GM12878 (cell line): Measurements from ENCODE around the gene SERPINB8. TPM values are rescaled to one million over a fixed set of nuclear protein-coding genes. Genes with fewer than 3 reads are reported as not detected.

Source experiments
- ATAC-seq: fragments of 200-7000 bp; cut with Tn5 transposase; 3 replicates; pipeline ENCODE4 v1.9.1; 2020; ENCODE audit warnings: mild to moderate bottlenecking, moderate library complexity
- BruUV-seq: library from RNA; stranded (reverse); fragments of 400-500 nt; replicated peaks from 2 replicates; lab custom pipeline; 2021; lab: Mats Ljungman, UMichigan
- CTCF ChIA-PET: fragments of 300-600 bp; sonication (Branson Sonifier 250); formaldehyde crosslinking; extraction: SDS; loops from one replicate; lab custom pipeline; 2021; ENCODE audit warnings: inconsistent platforms; lab: Yijun Ruan, JAX
- POLR2A ChIA-PET: fragments of 350-600 bp; formaldehyde crosslinking; extraction: SDS; loops from one replicate; lab custom pipeline; 2021; ENCODE audit warnings: inconsistent platforms; lab: Charles Lee
- RAD21 ChIA-PET: fragments of 300-600 bp; sonication (Branson Sonifier 250); formaldehyde crosslinking; loops from one replicate; lab custom pipeline; 2023; ENCODE audit warnings: antibody characterized with exemption; ENCODE audit not compliant: unreplicated experiment; lab: Charles Lee
- SMC1A ChIA-PET: fragments of 300-600 bp; sonication (Branson Sonifier 250); formaldehyde crosslinking; loops from one replicate; lab custom pipeline; 2023; ENCODE audit not compliant: unreplicated experiment, uncharacterized antibody; lab: Charles Lee
- DNase-seq: peaks from one replicate; pipeline ENCODE4 v3.0.0-alpha.2; 2011; ENCODE audit warnings: low read depth, low spot score
- FAIRE-seq: peaks from 3 replicates; lab custom pipeline; 2011; peaks lifted over from hg19 to GRCh38; lab: Jason Lieb, UNC
- H2AFZ ChIP-seq: 2 replicates; pipeline ENCODE4 v1.6.0; 2011; ENCODE audit warnings: low read depth, low read length, control low read depth; ENCODE audit not compliant: control insufficient read depth
- H3K27ac ChIP-seq: 2 replicates; pipeline ENCODE4 v1.5.1; 2011; ENCODE audit warnings: control low read depth; ENCODE audit not compliant: control insufficient read depth, insufficient read depth
- H3K27me3 ChIP-seq, 2 experiments: replicated peaks in 1 of 2; 2 replicates each; pipeline versions ENCODE4 v1.6.0 to v1.6.1; 2011; ENCODE audit warnings: low read length in 1 of 2; ENCODE audit not compliant: control insufficient read depth in 2 of 2, insufficient read depth in 2 of 2
- H3K36me3 ChIP-seq, 2 experiments: 2 replicates each; pipeline ENCODE4 v1.5.1; 2011; ENCODE audit warnings: low read length in 1 of 2; ENCODE audit not compliant: control insufficient read depth in 2 of 2, insufficient read depth in 2 of 2
- H3K4me1 ChIP-seq: 2 replicates; pipeline ENCODE4 v1.6.1; 2011; ENCODE audit warnings: mild to moderate bottlenecking, low read length, moderate library complexity, mixed read lengths; ENCODE audit not compliant: control insufficient read depth, insufficient read depth
- H3K4me2 ChIP-seq: 2 replicates; pipeline ENCODE4 v1.6.0; 2011; ENCODE audit warnings: control low read depth; ENCODE audit not compliant: control insufficient read depth, insufficient read depth
- H3K4me3 ChIP-seq: fragments of 200-600 bp; sonication (generic); 2 replicates; pipeline ENCODE4 v1.5.1; 2016
- H3K79me2 ChIP-seq: 2 replicates; pipeline ENCODE4 v1.6.0; 2011; ENCODE audit warnings: low read length; ENCODE audit not compliant: control insufficient read depth, insufficient read depth
- H3K9ac ChIP-seq: 2 replicates; pipeline ENCODE4 v1.8.0; 2011; ENCODE audit warnings: low read length, control low read depth, mixed read lengths; ENCODE audit not compliant: control insufficient read depth, insufficient read depth
- H3K9me3 ChIP-seq: replicated peaks from 3 replicates; pipeline ENCODE4 v1.5.1; 2011; ENCODE audit warnings: mild to moderate bottlenecking, low read length; ENCODE audit not compliant: control insufficient read depth, insufficient read depth
- H4K20me1 ChIP-seq: 2 replicates; pipeline ENCODE4 v1.6.0; 2011; ENCODE audit not compliant: control insufficient read depth, insufficient read depth
- CBX3 ChIP-seq: fragments of 200-600 bp; sonication (generic); IDR thresholded peaks from 2 replicates; pipeline ENCODE4 v1.6.1; 2016; ENCODE audit warnings: low read depth, borderline replicate concordance
- DPF2 ChIP-seq: fragments of 450-650 bp; IDR thresholded peaks from 2 replicates; pipeline ENCODE4 v1.6.1; 2017; ENCODE audit warnings: mild to moderate bottlenecking
- NFYB ChIP-seq: IDR thresholded peaks from 2 replicates; pipeline ENCODE4 v1.6.1; 2011; ENCODE audit warnings: low read depth, mild to moderate bottlenecking, low read length, improper control_type of control experiment, moderate library complexity; ENCODE audit not compliant: insufficient read depth
- SMAD1 ChIP-seq: fragments of 450-650 bp; IDR thresholded peaks from 2 replicates; pipeline ENCODE4 v1.6.1; 2018; ENCODE audit warnings: mild to moderate bottlenecking, low read depth; ENCODE audit not compliant: partially characterized antibody
- TBL1XR1 ChIP-seq: IDR thresholded peaks from 2 replicates; pipeline ENCODE4 v1.6.1; 2012; ENCODE audit warnings: low read depth, low read length, improper control_type of control experiment
- WRNIP1 ChIP-seq: IDR thresholded peaks from 2 replicates; pipeline ENCODE4 v1.6.1; 2011; ENCODE audit warnings: low read depth, low read length, improper control_type of control experiment, borderline replicate concordance
- WGBS: methylation state at CpG from one replicate; pipeline ENCODE4 v1.1.6; 2016; ENCODE audit warnings: low lambda C conversion rate; ENCODE audit not compliant: insufficient replicate concordance, insufficient coverage; ENCODE audit errors: missing lambda C conversion rate; 5-methylcytosine and 5-hydroxymethylcytosine counted together
- in situ Hi-C: fragments of 300-500 bp; cut with MboI; formaldehyde crosslinking; loops from 9 replicates; pipeline ENCODE4 v1.14.3; 2018; ENCODE audit warnings: mixed read lengths
- intact Hi-C: fragments of 100-400 bp; cut with micrococcal nuclease; formaldehyde crosslinking; loops from one replicate; pipeline ENCODE4 v1.14.2; 2022; ENCODE audit not compliant: unreplicated experiment
- polyA plus RNA-seq, 11 experiments: library from polyadenylated mRNA; depleted of rRNA in 4 of 11; unstranded in 6 of 11; stranded (reverse) in 5 of 11; fragments of >200 nt; fragmentation: Nextera tagmentation in 4 of 11; fragmentation: Illumina TruSeq in 1 of 11; extraction: Ambion mirVana in 4 of 11; extraction: Trizol in 1 of 11; gene quantifications; 1 replicate in 1 of 11; 2 replicates in 10 of 11; pipeline versions ENCODE4 v1.2.1 to v1.2.3, GENCODE V29; 2011 to 2016; ENCODE audit warnings: inconsistent platforms in 2 of 11, missing spikeins in 2 of 11, low read depth in 1 of 11
- total RNA-seq, 4 experiments: library from RNA; depleted of rRNA in 3 of 4; stranded (reverse); fragments of >200 nt in 3 of 4; fragmentation: Illumina TruSeq in 1 of 4; extraction: Trizol in 1 of 4; gene quantifications; 2 replicates each; pipeline versions ENCODE4 v1.2.1 to v1.2.3, GENCODE V29; 2013 to 2021
- TF ChIP-seq, protein P1 (sequence below): IDR thresholded peaks from 2 replicates; pipeline ENCODE4 v1.6.1; 2011; ENCODE audit warnings: borderline replicate concordance, low read depth, mild to moderate bottlenecking, moderate library complexity, low read length; ENCODE audit not compliant: insufficient read depth, poor library complexity, severe bottlenecking

SERPINB8 gene
- total and polyA plus RNA-seq, 10 of the 15 experiments (the other 5 are each of a cell fraction or from before 2014, with no cell fraction given): 8.1 to 31.5 (median 16.7) TPM

DNA sequence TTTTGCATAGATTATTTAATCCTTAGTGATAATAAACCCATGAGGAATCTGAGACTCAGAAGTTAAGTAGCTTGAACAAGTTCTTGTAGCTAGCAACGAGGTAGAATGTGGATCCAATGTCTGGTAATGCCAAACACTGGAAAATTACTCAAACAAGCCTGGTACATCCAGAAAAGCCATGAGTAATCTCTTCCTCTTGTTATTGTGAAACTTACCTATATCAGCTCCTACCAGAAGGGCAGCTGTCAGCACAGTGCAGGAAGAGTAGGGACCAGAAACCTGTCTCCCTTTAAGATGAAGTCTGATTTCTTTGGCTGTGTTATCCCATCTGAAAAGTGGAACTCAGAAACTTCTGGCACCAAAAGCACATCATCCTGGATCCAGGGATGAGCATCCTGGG is 7.7 kb upstream of the SERPINB8 start:
- TF ChIP-seq NFYB (no peak), WRNIP1 (no peak), CBX3 (no peak), DPF2 (no peak), TBL1XR1 (no peak), SMAD1 (no peak)
- TF ChIP-seq, protein P1, sequence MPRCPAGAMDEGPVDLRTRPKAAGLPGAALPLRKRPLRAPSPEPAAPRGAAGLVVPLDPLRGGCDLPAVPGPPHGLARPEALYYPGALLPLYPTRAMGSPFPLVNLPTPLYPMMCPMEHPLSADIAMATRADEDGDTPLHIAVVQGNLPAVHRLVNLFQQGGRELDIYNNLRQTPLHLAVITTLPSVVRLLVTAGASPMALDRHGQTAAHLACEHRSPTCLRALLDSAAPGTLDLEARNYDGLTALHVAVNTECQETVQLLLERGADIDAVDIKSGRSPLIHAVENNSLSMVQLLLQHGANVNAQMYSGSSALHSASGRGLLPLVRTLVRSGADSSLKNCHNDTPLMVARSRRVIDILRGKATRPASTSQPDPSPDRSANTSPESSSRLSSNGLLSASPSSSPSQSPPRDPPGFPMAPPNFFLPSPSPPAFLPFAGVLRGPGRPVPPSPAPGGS: no peak
- ChIA-PET SMC1A (interaction anchor here (1.6 to 5.6 kb wide), 3 partner anchors 8 to 26 kb away, joined by 5 to 30 read pairs (median 29); no protein-coding TSS in a partner anchor), POLR2A (interaction anchor here (0.6 to 0.9 kb wide), 2 partner anchors 8 to 9 kb away, joined by 3 to 4 read pairs; no protein-coding TSS in a partner anchor), RAD21 (interaction anchor here (1.1 to 2.9 kb wide), 2 partner anchors 27 to 54 kb away, joined by 3 to 17 read pairs; partner anchors contain the start of gene SERPINB10), CTCF (interaction anchor here (0.6 to 4.2 kb wide), 10 partner anchors 8 to 89 kb away, joined by 3 to 54 read pairs (median 9); no protein-coding TSS in a partner anchor)
- Histone ChIP-seq H3K79me2 (no peaks in the 10 kb centered on the region; the same call in 1 of the 2 replicates), H4K20me1 (no peaks in the 10 kb centered on the region), H3K27ac (no peak overlapping the region), H3K36me3 (peaks cover 9 to 13% of the 10 kb centered on the region in 2 experiments), H3K4me2 (no peak overlapping the region), H3K9me3 (no peaks in the 10 kb centered on the region), H3K9ac (no peak overlapping the region), H3K4me3 (no peak overlapping the region), H3K4me1 (no peaks in the 10 kb centered on the region), H3K27me3 (no peaks in the 10 kb centered on the region), H2AFZ (no peak overlapping the region)
- no peak for DNase-seq
- in situ Hi-C loops: no loop called here
- BruUV-seq: no TSS peak
- WGBS: 6% methylated on average over 1 of the region's 1 CpG
- intact Hi-C loops: no loop called here
- no peak for FAIRE-seq
- no peak for ATAC-seq
